Heart right ventricle (tissue), 16 donors: ENCODE results near the gene GIMAP6. TPM values are rescaled to one million over a fixed set of nuclear protein-coding genes. Genes with fewer than 3 reads are reported as not detected.
"Not testable (repeated sequence)": the region's sequence is repeated elsewhere in the genome, so short reads cannot be mapped to it uniquely, and the experiment has no call there.

Source experiments
- ATAC-seq, 8 donors: fragments of 200-7000 bp; cut with Tn5 transposase; one replicate each; pipeline ENCODE4 v1.9.1; 2020; ENCODE audit warnings: mild to moderate bottlenecking in 8 of 8, moderate library complexity in 8 of 8, moderate number of reproducible peaks in 1 of 8
- DNase-seq, 2 donors: peaks; one replicate each; pipeline ENCODE4 v3.0.0-alpha.2; 2020
- H3K27ac ChIP-seq, 10 donors: fragments of 200-600 bp; sonication (generic) in 2 of 10; one replicate each; pipeline versions ENCODE4 v1.5.0 to v1.8.0; 2020 to 2022; ENCODE audit warnings: mild to moderate bottlenecking in 3 of 10
- H3K27me3 ChIP-seq, 7 donors: fragments of 200-600 bp; one replicate each; pipeline ENCODE4 v1.8.0; 2021 to 2022; ENCODE audit warnings: mild to moderate bottlenecking in 2 of 7
- H3K36me3 ChIP-seq, 9 donors: fragments of 200-600 bp; sonication (generic) in 1 of 9; one replicate each; pipeline versions ENCODE4 v1.5.0 to v1.8.0; 2020 to 2022; ENCODE audit warnings: mild to moderate bottlenecking in 2 of 9
- H3K4me1 ChIP-seq, 9 donors: fragments of 200-600 bp; sonication (generic) in 1 of 9; one replicate each; pipeline versions ENCODE4 v1.5.0 to v1.8.0; 2020 to 2022; ENCODE audit warnings: mild to moderate bottlenecking in 4 of 9
- H3K4me3 ChIP-seq, 10 donors: fragments of 200-600 bp; sonication (generic) in 2 of 10; one replicate each; pipeline versions ENCODE4 v1.5.0 to v1.8.0; 2020 to 2022; ENCODE audit warnings: mild to moderate bottlenecking in 7 of 10, moderate library complexity in 2 of 10
- H3K9me3 ChIP-seq, 11 donors: fragments of 200-600 bp in 10 of 11; sonication (generic) in 2 of 11; one replicate each; pipeline versions ENCODE4 v1.5.0 to v1.8.0; 2013 to 2022; ENCODE audit warnings: mild to moderate bottlenecking in 2 of 11, control low read depth in 1 of 11, moderate library complexity in 1 of 11
- CTCF ChIP-seq, 9 donors: fragments of 200-600 bp; sonication (generic) in 2 of 9; IDR thresholded peaks; one replicate each; pipeline versions ENCODE4 v1.5.0 to v1.8.0; 2021 to 2022; ENCODE audit warnings: antibody characterized with exemption in 9 of 9, mild to moderate bottlenecking in 5 of 9, moderate library complexity in 1 of 9
- WGBS, 2 donors: extraction: QIAGEN DNeasy Blood & Tissue Kit; methylation state at CpG; one replicate each; pipeline ENCODE4 v1.1.7; 2013; ENCODE audit warnings: inconsistent platforms in 1 of 2; 5-methylcytosine and 5-hydroxymethylcytosine counted together
- intact Hi-C, 10 donors: fragments of 100-400 bp; cut with DNase I; formaldehyde crosslinking; loops; one replicate each; pipeline versions ENCODE4 v1.11.1 to v1.14.2; 2022
- polyA plus RNA-seq, 2 donors: library from polyadenylated mRNA; stranded (reverse); fragments of 200-250 nt; gene quantifications; one replicate each; pipeline ENCODE4 v1.2.3, GENCODE V29; 2013
- total RNA-seq, 10 donors: library from RNA; stranded (reverse); fragmentation: NEBNext Ultra II Directional in 3 of 10; extraction: Animal tissue kit (Norgen Biotek cat#: 25700) in 3 of 10; gene quantifications; one replicate each; pipeline versions ENCODE4 v1.2.1 to v1.2.4, GENCODE V29; 2021 to 2023
- donor health status: Arrhythmogenic right ventricular cardiomyopathy.
- donor health status: ischemic (EF 13 %, LVEDD 7.1; RV severe dilation, severe dysfunction).
- donor health status: healthy with polysubstance abuse.
- donor health status: DM: no; HTN: yes; CAD: no.
- donor health status: DM: no; HTN: no; CAD: no.
- donor health status: ischemic (EF 25% LVEDD 6.9; RV normal size, moderate dysfunction).
- donor health status: ischemic (EF 25% LVEDD 5.7; RV mildly dilated, moderate dysfunction).
- donor health status: healthy.
- donor health status: DM: yes; HTN: yes; CAD: no.
- donor health status: Ischemic cardiomyopathy.
- donor health status: ischemic (EF 35%, LVEDD 5.7; RV mildly dilated, moderate dysfunction).
- donor health status: nonischemic (EF 11% LVEDD 7.7; RV severe dilation, severe dysfunction).
- donor health status: DM: yes; HTN: yes; CAD: no.
- donor health status: PGD.
- donor health status: ischemic (EF 29% LVEDD 5.4; RV normal size, mild dysfunction).
- donor health status: nonischemic (EF 23%, LVEDD 6.1; RV moderate dilation, normal function).

GIMAP6 gene
- total and polyA plus RNA-seq, 12 donors: 13.7 to 42.9 (median 24.5) TPM

- Histone ChIP-seq H3K27me3 (no peaks in the 10 kb centered on the region), H3K9me3 (peaks cover 0 to 10% (median 0%) of the 10 kb centered on the region in 11 donors), H3K4me3 (no peak overlapping the region), H3K36me3 (no peaks in the 10 kb centered on the region), H3K4me1 (peaks cover 0 to 47% (median 0%) of the 10 kb centered on the region in 9 donors), H3K27ac (peak overlapping the region in 1 of 10 donors; percentile 78)
- ATAC-seq: peak in 2 of 8 donors; percentile 31 to 39
- no peak for DNase-seq
- TF ChIP-seq CTCF (IDR thresholded peaks at IDR 0.05): no peak
- 93 to 97% methylated on average over 2 of the region's 2 CpGs for WGBS, 2 donors
- intact Hi-C loops: no loop called here
These were observed 33.7 kb upstream of the GIMAP6 start for GRCh38 chr7:150665896-150666295.

- Histone ChIP-seq H3K27me3 (no peaks in the 10 kb centered on the region), H3K27ac (peak overlapping the region in 1 of 10 donors; percentile 78)
These were observed 33.0 kb upstream of the GIMAP6 start for GRCh38 chr7:150665089-150665748.

GRCh38 chr7:150663802-150664494 lies 31.8 kb upstream of the GIMAP6 start:
- TF ChIP-seq CTCF (IDR thresholded peaks at IDR 0.05): no peak
- DNase-seq: no peak
- H3K9me3 ChIP-seq: peaks cover 0 to 4% (median 0%) of the 10 kb centered on the region in 11 donors
- H3K36me3 ChIP-seq: no peaks in the 10 kb centered on the region
- no peaks in the 10 kb centered on the region for H3K27me3 ChIP-seq
- WGBS, 2 donors: 93% methylated on average over 4 of the region's 4 CpGs
- H3K4me1 ChIP-seq: peaks cover 0 to 47% (median 0%) of the 10 kb centered on the region in 9 donors
- intact Hi-C loops: no loop called here
- H3K27ac ChIP-seq: peak overlapping the region in 1 of 10 donors; percentile 78
- H3K4me3 ChIP-seq: no peak overlapping the region
- no peak for ATAC-seq

More at GRCh38 chr7:150665089-150665748, 33.0 kb upstream of the GIMAP6 start:
- no peak for TF ChIP-seq CTCF (IDR thresholded peaks at IDR 0.05)
- Histone ChIP-seq H3K4me3 (no peak overlapping the region), H3K4me1 (peaks cover 0 to 47% (median 0%) of the 10 kb centered on the region in 9 donors), H3K36me3 (no peaks in the 10 kb centered on the region), H3K9me3 (peaks cover 0 to 10% (median 0%) of the 10 kb centered on the region in 11 donors)
- ATAC-seq (no peak), DNase-seq (no peak)
- 94 to 95% methylated on average over 9 of the region's 9 CpGs for WGBS, 2 donors
- intact Hi-C loops: no loop called here

- intact Hi-C loops, H3K27me3 ChIP-seq, H3K4me3 ChIP-seq, H3K9me3 ChIP-seq, DNase-seq, ATAC-seq, H3K36me3 ChIP-seq: not testable (repeated sequence)
- peak overlapping the region in 1 of 10 donors; percentile 78 for H3K27ac ChIP-seq
- peaks cover 0 to 46% (median 0%) of the 10 kb centered on the region in 9 donors for H3K4me1 ChIP-seq
These were observed 30.6 kb upstream of the GIMAP6 start for GRCh38 chr7:150662821-150663220.
